ENCODE data around the gene KANSL1.

- TF ChIP-seq CTCF (IDR thresholded peaks at IDR 0.05; ENCODE audit: insufficient read depth, low read length, poor library complexity, severe bottlenecking) (no peak), EZH2phosphoT487 (conservative IDR thresholded peaks at IDR 0.05; ENCODE audit: low read length) (no peak)
Observed at GRCh38 chr17:46158323-46159296, 34.6 kb downstream of the KANSL1 start.

Data from SU-DHL-6 (cell line).